HepG2 (cell line): ENCODE measurements around the gene PPP4C. TPM values are rescaled to one million over a fixed set of nuclear protein-coding genes. Genes with fewer than 3 reads are reported as not detected.

ENCODE experiments used
- BORCS8-MEF2B ChIP-seq: sonication (generic); formaldehyde crosslinking; IDR thresholded peaks from 2 replicates; pipeline ENCODE4 v1.8.0; 2022; ENCODE audit warnings: mild to moderate bottlenecking, missing genetic modification reagents
- CCDC6 ChIP-seq: sonication (generic); formaldehyde crosslinking; IDR thresholded peaks from 2 replicates; pipeline ENCODE4 v1.8.1; 2022; ENCODE audit warnings: mild to moderate bottlenecking, missing genetic modification reagents, moderate library complexity
- ERF ChIP-seq: IDR thresholded peaks from 2 replicates; pipeline ENCODE4 v1.6.1; 2018; ENCODE audit warnings: missing biosample characterization, missing genetic modification reagents
- HDAC1 ChIP-seq: sonication (generic); formaldehyde crosslinking; IDR thresholded peaks from 2 replicates; pipeline ENCODE4 v1.5.1; 2020; ENCODE audit warnings: mild to moderate bottlenecking, missing genetic modification reagents
- HNRNPLL ChIP-seq: fragments of 200-400 bp; formaldehyde crosslinking; IDR thresholded peaks from 2 replicates; pipeline ENCODE4 v1.6.1; 2017; ENCODE audit warnings: mild to moderate bottlenecking, low read depth, low read length; ENCODE audit not compliant: poor library complexity, severe bottlenecking
- HOXD1 ChIP-seq: sonication (generic); formaldehyde crosslinking; IDR thresholded peaks from 2 replicates; pipeline ENCODE4 v1.5.0; 2020; ENCODE audit warnings: missing genetic modification reagents
- KDM4B ChIP-seq: sonication (generic); formaldehyde crosslinking; IDR thresholded peaks from 2 replicates; pipeline ENCODE4 v1.4.0; 2020; ENCODE audit warnings: missing genetic modification reagents
- MLX ChIP-seq: IDR thresholded peaks from 2 replicates; pipeline ENCODE4 v1.6.1; 2016
- RBFOX2 ChIP-seq: fragments of 200-400 bp; formaldehyde crosslinking; IDR thresholded peaks from 2 replicates; pipeline ENCODE4 v1.6.1; 2017; ENCODE audit warnings: low read depth, mild to moderate bottlenecking, low read length
- YEATS2 ChIP-seq: sonication (generic); formaldehyde crosslinking; IDR thresholded peaks from 2 replicates; pipeline ENCODE4 v1.4.0; 2020; ENCODE audit warnings: missing genetic modification reagents, borderline replicate concordance
- ZIK1 ChIP-seq: sonication (generic); formaldehyde crosslinking; IDR thresholded peaks from 2 replicates; pipeline ENCODE4 v1.5.0; 2020; ENCODE audit warnings: mild to moderate bottlenecking, low read depth, missing genetic modification reagents, borderline replicate concordance
- ZNF138 ChIP-seq: sonication (generic); formaldehyde crosslinking; IDR thresholded peaks from 2 replicates; pipeline ENCODE4 v1.5.0; 2020; ENCODE audit warnings: mild to moderate bottlenecking, low read depth, missing genetic modification reagents
- ZNF20 ChIP-seq: sonication (generic); formaldehyde crosslinking; IDR thresholded peaks from 2 replicates; pipeline ENCODE4 v1.4.0; 2020; ENCODE audit warnings: mild to moderate bottlenecking, moderate library complexity, missing genetic modification reagents
- ZNF335 ChIP-seq: sonication (generic); formaldehyde crosslinking; IDR thresholded peaks from 2 replicates; pipeline ENCODE4 v1.4.0; 2020; ENCODE audit warnings: missing genetic modification reagents
- ZNF558 ChIP-seq: sonication (generic); formaldehyde crosslinking; IDR thresholded peaks from 2 replicates; pipeline ENCODE4 v1.9.0; 2022; ENCODE audit warnings: mild to moderate bottlenecking, missing genetic modification reagents, borderline replicate concordance
- ZNF567 ChIP-seq: sonication (generic); formaldehyde crosslinking; IDR thresholded peaks from 2 replicates; pipeline ENCODE4 v1.8.1; 2023; ENCODE audit warnings: mild to moderate bottlenecking, missing genetic modification reagents, borderline replicate concordance
- ZNF766 ChIP-seq: sonication (generic); formaldehyde crosslinking; IDR thresholded peaks from 2 replicates; pipeline ENCODE4 v1.5.0; 2020; ENCODE audit warnings: missing genetic modification reagents, borderline replicate concordance
- ZNF772 ChIP-seq: sonication (generic); formaldehyde crosslinking; IDR thresholded peaks from 2 replicates; pipeline ENCODE4 v1.5.0; 2020; ENCODE audit warnings: mild to moderate bottlenecking, missing genetic modification reagents
- ZNF883 ChIP-seq: sonication (generic); formaldehyde crosslinking; IDR thresholded peaks from 2 replicates; pipeline ENCODE4 v1.5.1; 2020; ENCODE audit warnings: mild to moderate bottlenecking, missing genetic modification reagents; ENCODE audit errors: not compliant biosample characterization
- polyA plus RNA-seq, 8 experiments: library from polyadenylated mRNA; depleted of rRNA in 3 of 8; stranded (reverse) in 7 of 8; unstranded in 1 of 8; fragments of >200 nt; fragmentation: Illumina TruSeq in 4 of 8; extraction: Trizol in 4 of 8; gene quantifications; 2 replicates each; pipeline versions ENCODE4 v1.2.1 to v1.2.3, GENCODE V29; 2011 to 2016; ENCODE audit warnings: low read depth in 4 of 8, missing spikeins in 1 of 8, mixed read lengths in 1 of 8; ENCODE audit not compliant: insufficient read depth in 1 of 8
- total RNA-seq, 5 experiments: library from RNA; depleted of rRNA; stranded (reverse); fragments of >200 nt; fragmentation: Illumina TruSeq; extraction: Trizol; gene quantifications; 2 replicates each; pipeline ENCODE4 v1.2.3, GENCODE V29; 2016; ENCODE audit warnings: low read depth in 1 of 5
- TF ChIP-seq, protein P1 (sequence below): sonication (generic); formaldehyde crosslinking; IDR thresholded peaks from 2 replicates; pipeline ENCODE4 v1.9.0; 2021; ENCODE audit warnings: mild to moderate bottlenecking, missing genetic modification reagents
- TF ChIP-seq, protein P2 (sequence below): sonication (generic); formaldehyde crosslinking; IDR thresholded peaks from 2 replicates; pipeline ENCODE4 v1.8.0; 2022; ENCODE audit warnings: missing genetic modification reagents, mild to moderate bottlenecking, inconsistent platforms, borderline replicate concordance

Gene PPP4C
- total and polyA plus RNA-seq, 2 of the 13 experiments (the other 11 are each of a cell fraction or from before 2014, with no cell fraction given), result 176 to 220 TPM

- TF ChIP-seq MLX (CRISPR knock-in tag) (no peak), ZNF558 (CRISPR knock-in tag) (peak; percentile 85), RBFOX2 (peak; percentile 99), ZNF20 (CRISPR knock-in tag) (0 out of 2 replicates have a peak, but pooled peaks have one; percentile 61), YEATS2 (CRISPR knock-in tag) (peak; percentile 84; the same call in 1 of the 2 replicates), ZNF883 (no peak), ZNF567 (CRISPR knock-in tag) (0 out of 2 replicates have a peak, but pooled peaks have one; percentile 43), HDAC1 (CRISPR knock-in tag) (peak; percentile 95), BORCS8-MEF2B (CRISPR knock-in tag) (peak; percentile 41; the same call in 1 of the 2 replicates), ZNF772 (CRISPR knock-in tag) (peak; percentile 59), CCDC6 (CRISPR knock-in tag) (peak; percentile 71), ZIK1 (CRISPR knock-in tag) (peak; percentile 49; the same call in 1 of the 2 replicates), ZNF766 (CRISPR knock-in tag) (peak; percentile 21; the same call in 1 of the 2 replicates), ZNF335 (CRISPR knock-in tag) (no peak), HOXD1 (CRISPR knock-in tag) (peak; percentile 18; the same call in 1 of the 2 replicates), HNRNPLL (peak; percentile 93), ZNF138 (CRISPR knock-in tag) (peak; percentile 67; the same call in 1 of the 2 replicates), ERF (peak; percentile 64; the same call in 1 of the 2 replicates), KDM4B (CRISPR knock-in tag) (peak; percentile 20; the same call in 1 of the 2 replicates)
- TF ChIP-seq, protein P1, sequence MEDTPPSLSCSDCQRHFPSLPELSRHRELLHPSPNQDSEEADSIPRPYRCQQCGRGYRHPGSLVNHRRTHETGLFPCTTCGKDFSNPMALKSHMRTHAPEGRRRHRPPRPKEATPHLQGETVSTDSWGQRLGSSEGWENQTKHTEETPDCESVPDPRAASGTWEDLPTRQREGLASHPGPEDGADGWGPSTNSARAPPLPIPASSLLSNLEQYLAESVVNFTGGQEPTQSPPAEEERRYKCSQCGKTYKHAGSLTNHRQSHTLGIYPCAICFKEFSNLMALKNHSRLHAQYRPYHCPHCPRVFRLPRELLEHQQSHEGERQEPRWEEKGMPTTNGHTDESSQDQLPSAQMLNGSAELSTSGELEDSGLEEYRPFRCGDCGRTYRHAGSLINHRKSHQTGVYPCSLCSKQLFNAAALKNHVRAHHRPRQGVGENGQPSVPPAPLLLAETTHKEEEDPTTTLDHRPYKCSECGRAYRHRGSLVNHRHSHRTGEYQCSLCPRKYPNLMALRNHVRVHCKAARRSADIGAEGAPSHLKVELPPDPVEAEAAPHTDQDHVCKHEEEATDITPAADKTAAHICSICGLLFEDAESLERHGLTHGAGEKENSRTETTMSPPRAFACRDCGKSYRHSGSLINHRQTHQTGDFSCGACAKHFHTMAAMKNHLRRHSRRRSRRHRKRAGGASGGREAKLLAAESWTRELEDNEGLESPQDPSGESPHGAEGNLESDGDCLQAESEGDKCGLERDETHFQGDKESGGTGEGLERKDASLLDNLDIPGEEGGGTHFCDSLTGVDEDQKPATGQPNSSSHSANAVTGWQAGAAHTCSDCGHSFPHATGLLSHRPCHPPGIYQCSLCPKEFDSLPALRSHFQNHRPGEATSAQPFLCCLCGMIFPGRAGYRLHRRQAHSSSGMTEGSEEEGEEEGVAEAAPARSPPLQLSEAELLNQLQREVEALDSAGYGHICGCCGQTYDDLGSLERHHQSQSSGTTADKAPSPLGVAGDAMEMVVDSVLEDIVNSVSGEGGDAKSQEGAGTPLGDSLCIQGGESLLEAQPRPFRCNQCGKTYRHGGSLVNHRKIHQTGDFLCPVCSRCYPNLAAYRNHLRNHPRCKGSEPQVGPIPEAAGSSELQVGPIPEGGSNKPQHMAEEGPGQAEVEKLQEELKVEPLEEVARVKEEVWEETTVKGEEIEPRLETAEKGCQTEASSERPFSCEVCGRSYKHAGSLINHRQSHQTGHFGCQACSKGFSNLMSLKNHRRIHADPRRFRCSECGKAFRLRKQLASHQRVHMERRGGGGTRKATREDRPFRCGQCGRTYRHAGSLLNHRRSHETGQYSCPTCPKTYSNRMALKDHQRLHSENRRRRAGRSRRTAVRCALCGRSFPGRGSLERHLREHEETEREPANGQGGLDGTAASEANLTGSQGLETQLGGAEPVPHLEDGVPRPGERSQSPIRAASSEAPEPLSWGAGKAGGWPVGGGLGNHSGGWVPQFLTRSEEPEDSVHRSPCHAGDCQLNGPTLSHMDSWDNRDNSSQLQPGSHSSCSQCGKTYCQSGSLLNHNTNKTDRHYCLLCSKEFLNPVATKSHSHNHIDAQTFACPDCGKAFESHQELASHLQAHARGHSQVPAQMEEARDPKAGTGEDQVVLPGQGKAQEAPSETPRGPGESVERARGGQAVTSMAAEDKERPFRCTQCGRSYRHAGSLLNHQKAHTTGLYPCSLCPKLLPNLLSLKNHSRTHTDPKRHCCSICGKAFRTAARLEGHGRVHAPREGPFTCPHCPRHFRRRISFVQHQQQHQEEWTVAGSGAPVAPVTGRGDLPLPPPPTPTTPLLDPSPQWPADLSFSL (CRISPR knock-in tag), result 0 out of 2 replicates have a peak, but pooled peaks have one; percentile 26
- TF ChIP-seq, protein P2, sequence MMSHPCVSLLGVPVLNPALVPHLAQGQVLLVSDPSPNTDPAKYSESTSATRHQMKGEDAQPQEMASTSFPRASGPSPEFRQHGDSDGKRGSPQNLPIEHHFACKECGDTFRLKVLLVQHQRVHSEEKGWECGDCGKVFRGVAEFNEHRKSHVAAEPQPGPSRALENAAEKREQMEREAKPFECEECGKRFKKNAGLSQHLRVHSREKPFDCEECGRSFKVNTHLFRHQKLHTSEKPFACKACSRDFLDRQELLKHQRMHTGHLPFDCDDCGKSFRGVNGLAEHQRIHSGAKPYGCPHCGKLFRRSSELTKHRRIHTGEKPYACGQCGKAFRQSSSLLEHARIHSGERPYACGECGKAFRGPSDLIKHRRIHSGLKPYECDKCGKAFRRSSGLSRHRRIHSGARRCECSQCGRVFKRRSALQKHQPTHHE (CRISPR knock-in tag), result no peak; the same call in 1 of the 2 replicates
These were observed at the start of gene PPP4C (continued) for GRCh38 chr16:30075503-30076275.
